Measurements from ENCODE around the gene MTCL1. TPM values are rescaled to one million over a fixed set of nuclear protein-coding genes. Genes with fewer than 3 reads are reported as not detected.

The MTCL1 gene
- total RNA-seq, 1 donor from 2014 or later: 2.9 TPM

DNA sequence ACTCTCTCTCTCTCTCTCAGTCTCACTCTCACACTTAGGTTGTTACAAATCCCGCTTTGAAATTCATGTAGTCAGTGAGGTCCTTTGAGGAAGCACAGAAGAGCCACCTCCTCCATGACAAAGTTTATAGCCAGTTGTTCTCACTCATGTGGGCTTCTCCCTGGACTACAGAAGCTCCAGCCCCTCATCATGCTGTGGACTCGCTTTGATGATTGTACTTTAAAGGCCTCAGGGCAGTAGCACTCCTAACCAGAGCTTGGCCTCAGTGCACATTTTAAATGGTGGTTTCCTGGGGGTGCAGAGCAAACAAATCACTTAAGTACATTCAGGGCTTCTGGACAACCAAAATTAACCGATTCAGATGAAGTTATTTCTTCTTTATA lies 115.7 kb downstream of the MTCL1 start:
- DNase-seq: no peak
- intact Hi-C loops (cut with micrococcal nuclease): no loop called here
- Mint-ChIP-seq H3K4me3 (no peak overlapping the region), H3K27ac (no peak overlapping the region), H3K9me3 (no peaks in the 10 kb centered on the region), H3K36me3 (ENCODE audit: low read depth) (peaks cover 2% of the 10 kb centered on the region), H3K4me1 (no peaks in the 10 kb centered on the region), H3K27me3 (no peaks in the 10 kb centered on the region)
- POLR2A ChIA-PET: no interaction called here
- no peak for ATAC-seq (ENCODE audit: low read depth)
- CTCF ChIA-PET: no interaction called here
- TF ChIP-seq, protein P1, sequence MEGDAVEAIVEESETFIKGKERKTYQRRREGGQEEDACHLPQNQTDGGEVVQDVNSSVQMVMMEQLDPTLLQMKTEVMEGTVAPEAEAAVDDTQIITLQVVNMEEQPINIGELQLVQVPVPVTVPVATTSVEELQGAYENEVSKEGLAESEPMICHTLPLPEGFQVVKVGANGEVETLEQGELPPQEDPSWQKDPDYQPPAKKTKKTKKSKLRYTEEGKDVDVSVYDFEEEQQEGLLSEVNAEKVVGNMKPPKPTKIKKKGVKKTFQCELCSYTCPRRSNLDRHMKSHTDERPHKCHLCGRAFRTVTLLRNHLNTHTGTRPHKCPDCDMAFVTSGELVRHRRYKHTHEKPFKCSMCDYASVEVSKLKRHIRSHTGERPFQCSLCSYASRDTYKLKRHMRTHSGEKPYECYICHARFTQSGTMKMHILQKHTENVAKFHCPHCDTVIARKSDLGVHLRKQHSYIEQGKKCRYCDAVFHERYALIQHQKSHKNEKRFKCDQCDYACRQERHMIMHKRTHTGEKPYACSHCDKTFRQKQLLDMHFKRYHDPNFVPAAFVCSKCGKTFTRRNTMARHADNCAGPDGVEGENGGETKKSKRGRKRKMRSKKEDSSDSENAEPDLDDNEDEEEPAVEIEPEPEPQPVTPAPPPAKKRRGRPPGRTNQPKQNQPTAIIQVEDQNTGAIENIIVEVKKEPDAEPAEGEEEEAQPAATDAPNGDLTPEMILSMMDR (IDR thresholded peaks at IDR 0.05): no peak

DNA sequence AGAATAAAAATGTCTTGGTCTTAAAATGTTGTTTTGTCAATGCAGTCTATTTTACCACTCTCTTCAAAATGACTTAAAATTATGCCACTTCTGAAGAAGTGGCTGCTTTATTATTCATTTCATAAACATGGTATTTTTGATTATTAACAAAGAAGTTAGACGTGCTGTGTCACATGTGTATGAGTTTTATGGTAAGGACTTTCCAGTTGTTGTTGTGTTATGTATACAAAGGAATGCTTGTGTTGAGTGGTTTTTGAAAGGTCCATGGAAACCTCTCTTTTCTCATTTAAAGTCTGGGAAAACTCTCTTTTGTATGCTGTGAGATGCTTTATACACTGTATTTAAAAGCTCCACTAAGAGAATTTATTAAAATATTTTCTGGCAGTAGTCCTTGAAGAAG lies 116.2 kb downstream of the MTCL1 start:
- DNase-seq (no peak), ATAC-seq (ENCODE audit: low read depth) (no peak)
- ChIA-PET CTCF (no interaction called here), POLR2A (no interaction called here)
- intact Hi-C loops (cut with micrococcal nuclease): no loop called here
- Mint-ChIP-seq H3K4me1 (no peaks in the 10 kb centered on the region), H3K27me3 (no peaks in the 10 kb centered on the region), H3K36me3 (ENCODE audit: low read depth) (no peaks in the 10 kb centered on the region), H3K9me3 (no peaks in the 10 kb centered on the region), H3K4me3 (no peak overlapping the region), H3K27ac (no peak overlapping the region)
- TF ChIP-seq, protein P1 (IDR thresholded peaks at IDR 0.05): no peak

DNA sequence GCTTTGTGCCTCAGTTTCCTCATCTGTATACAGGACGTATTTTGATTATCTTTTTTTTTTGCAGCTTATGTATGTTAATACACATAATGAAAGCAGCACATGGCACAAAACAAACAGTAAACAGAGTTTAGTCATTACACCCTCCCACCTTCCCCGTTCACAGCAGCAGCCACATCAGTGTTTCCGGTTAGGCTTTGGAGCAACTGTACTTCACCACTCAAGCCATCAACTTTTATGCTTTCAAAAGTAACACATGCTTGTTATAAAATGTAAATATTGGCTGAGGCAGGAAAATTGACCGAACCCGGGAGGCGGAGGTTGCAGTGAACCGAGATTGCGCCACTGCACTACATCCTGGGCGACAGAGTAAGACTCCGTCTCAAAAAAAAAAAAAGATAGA lies 117.3 kb downstream of the MTCL1 start:
- POLR2A ChIA-PET: no interaction called here
- CTCF ChIA-PET: no interaction called here
- ATAC-seq (ENCODE audit: low read depth) (no peak), DNase-seq (no peak)
- Mint-ChIP-seq H3K27me3 (no peaks in the 10 kb centered on the region), H3K4me1 (no peaks in the 10 kb centered on the region), H3K4me3 (no peak overlapping the region), H3K27ac (no peak overlapping the region), H3K9me3 (no peaks in the 10 kb centered on the region), H3K36me3 (ENCODE audit: low read depth) (no peaks in the 10 kb centered on the region)
- TF ChIP-seq, protein P1 (IDR thresholded peaks at IDR 0.05): no peak
- intact Hi-C loops (cut with micrococcal nuclease): no loop called here

DNA sequence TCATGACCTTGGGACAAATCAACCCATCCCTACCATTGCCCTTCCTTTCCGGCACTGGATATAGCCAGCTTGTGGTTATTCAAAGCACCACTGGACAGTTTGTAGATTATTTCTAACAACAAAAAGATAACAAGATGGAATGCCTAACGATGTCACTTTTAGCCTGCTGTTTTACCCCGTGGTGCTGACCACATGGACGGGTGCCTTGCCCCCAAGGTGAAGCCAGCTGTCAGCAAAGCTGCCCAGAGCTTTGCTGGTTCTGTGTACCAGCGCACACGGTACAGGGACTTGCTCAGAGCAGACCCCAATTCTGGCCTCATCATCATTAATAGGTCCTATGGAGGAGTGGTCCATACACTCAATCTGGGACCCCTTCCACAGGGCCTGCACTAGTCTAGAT lies 118.2 kb downstream of the MTCL1 start:
- TF ChIP-seq, protein P1 (IDR thresholded peaks at IDR 0.05): no peak
- no peak overlapping the region for H3K27ac Mint-ChIP-seq
- H3K27me3 Mint-ChIP-seq: no peaks in the 10 kb centered on the region
- H3K9me3 Mint-ChIP-seq: no peaks in the 10 kb centered on the region
- no peak for DNase-seq
- H3K4me1 Mint-ChIP-seq: no peaks in the 10 kb centered on the region
- ChIA-PET POLR2A (no interaction called here), CTCF (no interaction called here)
- intact Hi-C loops (cut with micrococcal nuclease): no loop called here
- H3K4me3 Mint-ChIP-seq: no peak overlapping the region
- ATAC-seq (ENCODE audit: low read depth): no peak
- no peaks in the 10 kb centered on the region for H3K36me3 Mint-ChIP-seq (ENCODE audit: low read depth)

DNA sequence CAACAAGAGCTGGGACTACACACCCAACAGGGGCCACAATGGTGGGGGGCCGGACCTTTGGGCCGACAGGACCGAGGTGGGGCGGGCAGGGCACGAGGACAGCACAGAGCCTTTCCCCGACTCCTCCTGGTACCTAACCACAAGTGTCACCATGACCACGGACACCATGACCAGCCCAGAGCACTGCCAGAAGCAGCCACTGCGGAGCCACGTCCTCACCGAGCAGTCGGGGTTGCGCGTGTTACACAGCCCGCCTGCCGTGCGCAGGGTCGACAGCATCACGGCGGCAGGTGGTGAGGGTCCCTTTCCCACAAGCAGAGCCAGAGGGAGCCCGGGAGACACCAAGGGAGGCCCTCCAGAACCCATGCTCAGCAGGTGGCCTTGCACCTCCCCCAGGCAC lies 119.5 kb downstream of the MTCL1 start:
- POLR2A ChIA-PET: no interaction called here
- TF ChIP-seq, protein P1 (IDR thresholded peaks at IDR 0.05): no peak
- ATAC-seq (ENCODE audit: low read depth) (no peak), DNase-seq (no peak)
- Mint-ChIP-seq H3K4me1 (peaks cover 3% of the 10 kb centered on the region), H3K27me3 (no peaks in the 10 kb centered on the region), H3K9me3 (no peaks in the 10 kb centered on the region), H3K27ac (no peak overlapping the region), H3K4me3 (no peak overlapping the region), H3K36me3 (ENCODE audit: low read depth) (no peaks in the 10 kb centered on the region)
- CTCF ChIA-PET: no interaction called here
- intact Hi-C loops (cut with micrococcal nuclease): no loop called here
